ENCODE data around the gene PLEKHO1.
"Not testable (repeated sequence)": the region's sequence is repeated elsewhere in the genome, so short reads cannot be mapped to it uniquely, and the experiment has no call there.

PLEKHO1 gene

DNA sequence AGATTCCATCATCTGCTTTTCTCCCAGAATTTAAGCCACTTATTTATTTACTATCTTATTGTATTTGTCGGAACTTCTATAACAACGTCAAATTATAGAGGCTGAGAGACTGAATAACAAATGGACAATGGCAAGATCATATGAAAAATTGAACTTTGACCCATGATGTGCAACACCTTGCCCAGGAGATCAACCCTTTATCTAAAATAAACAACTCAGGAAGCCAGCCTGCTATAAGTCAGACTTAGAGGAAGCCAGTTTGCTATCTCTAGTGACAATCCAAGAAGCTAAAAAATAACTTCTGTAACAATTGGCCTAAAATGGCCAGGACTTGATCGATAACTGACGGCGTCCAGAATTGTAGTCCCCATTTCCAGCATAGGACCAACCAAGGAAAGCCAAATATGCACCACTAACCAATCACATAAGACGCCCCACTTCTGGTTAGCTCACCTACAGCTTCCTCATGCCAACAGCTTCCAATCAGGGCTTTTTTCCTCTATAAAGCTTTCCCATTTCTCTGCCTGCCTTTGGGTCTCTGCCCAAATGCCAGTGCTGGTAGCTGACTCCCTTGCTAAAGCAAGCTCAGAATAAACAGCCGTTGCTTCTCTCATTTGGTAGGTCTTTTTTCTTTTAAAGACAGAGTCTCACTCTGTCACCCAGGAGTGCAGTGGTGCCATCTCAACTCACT, 57.7 kb downstream of the PLEKHO1 start:
- DNase-seq (ENCODE audit: low spot score in 2 of 2) = no peak
- no peak for ATAC-seq (ENCODE audit: low read depth)
- H3K36me3 Mint-ChIP-seq = no peaks in the 10 kb centered on the region
- no peaks in the 10 kb centered on the region for H3K4me1 Mint-ChIP-seq
- no peaks in the 10 kb centered on the region for H3K9me3 Mint-ChIP-seq
- no peaks in the 10 kb centered on the region for H3K27me3 Mint-ChIP-seq
- H3K27ac Mint-ChIP-seq = no peak overlapping the region
- H3K4me3 Mint-ChIP-seq = no peak overlapping the region

GRCh38 chr1:150208460-150208859, 58.7 kb downstream of the PLEKHO1 start:
- H3K4me1 Mint-ChIP-seq; ATAC-seq (ENCODE audit: low read depth); H3K9me3 Mint-ChIP-seq; H3K27me3 Mint-ChIP-seq; DNase-seq (ENCODE audit: low spot score in 2 of 2); H3K4me3 Mint-ChIP-seq; H3K36me3 Mint-ChIP-seq; H3K27ac Mint-ChIP-seq: not testable (repeated sequence)
